ENCODE data around the gene GPS1.

The GPS1 gene

DNA sequence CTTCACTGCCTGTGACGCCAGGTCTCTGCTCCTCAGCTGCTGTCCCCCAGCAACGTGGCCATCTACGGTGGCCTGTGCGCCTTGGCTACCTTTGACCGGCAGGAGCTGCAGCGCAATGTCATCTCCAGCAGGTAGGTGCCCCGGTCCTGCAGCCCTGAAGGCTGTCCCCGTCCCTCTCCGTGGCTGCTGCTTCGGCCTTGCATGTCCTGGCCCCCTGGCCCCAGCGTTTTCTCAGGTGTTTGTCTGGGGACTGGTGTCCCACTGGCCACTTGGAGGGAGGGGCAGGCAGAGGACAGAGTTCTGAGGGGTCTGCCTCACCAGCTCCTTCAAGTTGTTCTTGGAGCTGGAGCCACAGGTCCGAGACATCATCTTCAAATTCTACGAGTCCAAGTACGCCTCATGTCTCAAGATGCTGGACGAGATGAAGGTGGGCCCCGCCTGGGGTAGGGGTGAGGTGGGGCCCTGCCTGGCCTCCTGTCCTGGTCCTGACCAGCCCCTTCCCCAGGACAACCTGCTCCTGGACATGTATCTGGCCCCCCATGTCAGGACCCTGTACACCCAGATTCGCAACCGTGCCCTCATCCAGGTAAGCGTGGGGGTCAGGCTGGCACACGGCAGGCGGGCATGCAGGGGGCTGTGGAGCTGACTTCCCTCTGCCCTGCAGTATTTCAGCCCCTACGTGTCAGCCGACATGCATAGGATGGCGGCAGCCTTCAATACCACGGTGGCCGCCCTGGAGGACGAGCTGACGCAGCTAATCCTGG, 4.4 kb downstream of the GPS1 start:
- no peaks in the 10 kb centered on the region for H3K27me3 ChIP-seq (ENCODE audit: low read depth)
- no peak for DNase-seq (ENCODE audit: low spot score in 2 of 2)
- no peak overlapping the region for H3K4me3 ChIP-seq
- H3K36me3 ChIP-seq (replicated peaks): peaks cover 77% of the 10 kb centered on the region
- H3K4me1 ChIP-seq: no peaks in the 10 kb centered on the region; the same call in 1 of the 2 replicates
- in situ Hi-C loops (cut with MboI; ENCODE audit: low sequenced_read_pairs): no loop called here
- no peaks in the 10 kb centered on the region for H3K9me3 ChIP-seq

DNA sequence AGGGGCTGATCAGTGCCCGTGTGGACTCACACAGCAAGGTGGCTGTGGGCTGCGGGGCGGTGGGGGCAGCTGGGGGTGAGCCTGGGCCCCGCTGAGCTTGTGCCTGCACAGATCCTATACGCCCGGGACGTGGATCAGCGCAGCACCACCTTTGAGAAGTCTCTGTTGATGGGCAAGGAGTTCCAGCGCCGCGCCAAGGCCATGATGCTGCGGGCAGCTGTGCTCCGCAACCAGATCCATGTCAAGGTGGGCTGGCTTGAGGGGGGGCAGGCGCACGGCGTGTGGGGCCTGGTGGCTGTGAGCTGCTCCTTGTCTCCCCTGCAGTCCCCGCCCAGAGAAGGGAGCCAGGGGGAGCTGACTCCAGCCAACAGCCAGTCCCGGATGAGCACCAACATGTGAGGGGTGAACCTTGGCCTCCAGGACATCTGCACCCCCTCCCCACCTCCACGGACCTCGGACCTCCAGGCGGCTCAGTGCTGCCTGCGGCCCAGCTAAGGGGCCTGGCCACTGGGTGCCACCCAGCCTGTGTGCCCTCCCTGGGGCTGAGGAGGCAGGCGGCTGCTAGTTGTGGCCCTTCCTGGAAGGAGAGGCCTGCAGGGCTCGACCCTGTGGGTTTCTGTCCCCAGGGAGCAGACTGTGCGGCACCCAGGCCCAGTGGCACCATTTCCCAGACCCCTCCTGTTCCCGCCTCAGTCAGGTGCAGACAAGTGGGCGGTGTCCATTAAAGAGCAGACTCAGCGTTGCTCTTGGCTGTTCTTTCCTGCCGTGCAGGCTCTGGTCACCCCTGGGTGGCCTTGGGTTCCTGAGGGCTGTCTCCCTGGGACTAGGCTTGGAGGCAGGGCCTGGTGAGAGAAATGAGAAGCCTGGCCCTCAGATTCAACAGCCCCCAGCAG, 5.3 kb downstream of the GPS1 start:
- no peak overlapping the region for H3K4me3 ChIP-seq
- H3K9me3 ChIP-seq: no peaks in the 10 kb centered on the region

DNA sequence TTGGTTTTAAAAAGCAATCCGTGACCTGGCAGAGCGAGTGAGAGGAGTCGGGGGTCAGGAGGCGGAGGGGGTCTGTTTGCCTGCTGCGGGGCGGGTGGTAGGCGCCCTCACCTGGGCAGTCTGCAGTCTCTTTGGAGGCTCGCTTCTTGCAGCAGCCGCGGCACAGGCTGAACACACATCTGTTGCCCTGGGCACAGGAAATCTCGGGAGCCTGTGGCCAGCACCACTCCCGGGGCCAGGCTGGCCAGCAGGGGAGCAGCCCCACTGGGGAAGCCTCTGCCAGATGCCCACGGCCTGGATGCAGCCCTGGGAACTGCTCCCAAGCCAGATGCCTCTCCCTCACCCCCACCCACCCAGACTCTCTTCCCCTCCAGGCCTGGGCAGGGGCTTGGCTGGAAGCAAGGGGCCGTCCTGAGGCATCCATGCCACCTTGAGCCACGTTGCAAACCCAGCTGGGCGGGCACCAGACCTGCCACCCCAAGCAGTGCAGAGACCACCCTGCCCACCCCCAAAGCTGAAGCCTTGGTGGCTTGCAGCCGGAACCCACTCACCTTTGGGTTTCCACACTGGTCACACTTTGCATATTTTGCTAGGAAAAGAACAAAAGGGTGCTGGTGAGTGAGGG, 6.6 kb downstream of the GPS1 start:
- peaks cover 94% of the 10 kb centered on the region for H3K36me3 ChIP-seq (replicated peaks)
- in situ Hi-C loops (cut with MboI; ENCODE audit: low sequenced_read_pairs): no loop called here
- no peaks in the 10 kb centered on the region for H3K27me3 ChIP-seq (ENCODE audit: low read depth)
- no peaks in the 10 kb centered on the region for H3K9me3 ChIP-seq
- no peaks in the 10 kb centered on the region for H3K4me1 ChIP-seq
- H3K4me3 ChIP-seq: no peak overlapping the region
- DNase-seq (ENCODE audit: low spot score in 2 of 2): no peak

More for the DNA sequence above, 5.3 kb downstream of the GPS1 start:
- Histone ChIP-seq H3K27me3 (ENCODE audit: low read depth) (no peaks in the 10 kb centered on the region), H3K36me3 (replicated peaks) (peaks cover 83% of the 10 kb centered on the region), H3K4me1 (no peaks in the 10 kb centered on the region; the same call in 1 of the 2 replicates)
- DNase-seq (ENCODE audit: low spot score in 2 of 2): no peak
- in situ Hi-C loops (cut with MboI; ENCODE audit: low sequenced_read_pairs): no loop called here

DNA sequence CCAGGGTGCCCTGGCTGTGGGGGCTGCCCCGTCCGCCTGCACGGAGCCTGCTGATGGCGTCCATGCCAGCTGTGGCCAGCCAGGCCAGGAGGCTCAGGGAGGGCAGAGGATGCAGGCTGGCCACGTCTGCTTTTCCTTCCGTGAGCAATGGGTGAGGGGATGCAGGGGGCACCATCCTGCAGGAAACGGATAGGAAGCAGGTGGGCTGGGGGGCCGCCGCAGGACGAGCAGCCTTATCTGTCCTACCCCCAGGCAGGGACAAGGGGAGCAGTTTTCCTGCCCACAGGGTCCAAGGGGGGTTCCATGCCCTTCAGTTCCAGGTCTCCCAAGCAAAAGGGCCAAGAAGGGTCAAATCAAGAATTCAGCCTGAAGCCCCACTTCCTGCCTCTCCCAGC, 7.2 kb downstream of the GPS1 start:
- Histone ChIP-seq H3K4me3 (no peak overlapping the region), H3K4me1 (no peaks in the 10 kb centered on the region), H3K9me3 (no peaks in the 10 kb centered on the region), H3K27me3 (ENCODE audit: low read depth) (no peaks in the 10 kb centered on the region), H3K36me3 (replicated peaks) (peaks cover 94% of the 10 kb centered on the region)
- in situ Hi-C loops (cut with MboI; ENCODE audit: low sequenced_read_pairs): no loop called here
- DNase-seq (ENCODE audit: low spot score in 2 of 2): no peak

DNA sequence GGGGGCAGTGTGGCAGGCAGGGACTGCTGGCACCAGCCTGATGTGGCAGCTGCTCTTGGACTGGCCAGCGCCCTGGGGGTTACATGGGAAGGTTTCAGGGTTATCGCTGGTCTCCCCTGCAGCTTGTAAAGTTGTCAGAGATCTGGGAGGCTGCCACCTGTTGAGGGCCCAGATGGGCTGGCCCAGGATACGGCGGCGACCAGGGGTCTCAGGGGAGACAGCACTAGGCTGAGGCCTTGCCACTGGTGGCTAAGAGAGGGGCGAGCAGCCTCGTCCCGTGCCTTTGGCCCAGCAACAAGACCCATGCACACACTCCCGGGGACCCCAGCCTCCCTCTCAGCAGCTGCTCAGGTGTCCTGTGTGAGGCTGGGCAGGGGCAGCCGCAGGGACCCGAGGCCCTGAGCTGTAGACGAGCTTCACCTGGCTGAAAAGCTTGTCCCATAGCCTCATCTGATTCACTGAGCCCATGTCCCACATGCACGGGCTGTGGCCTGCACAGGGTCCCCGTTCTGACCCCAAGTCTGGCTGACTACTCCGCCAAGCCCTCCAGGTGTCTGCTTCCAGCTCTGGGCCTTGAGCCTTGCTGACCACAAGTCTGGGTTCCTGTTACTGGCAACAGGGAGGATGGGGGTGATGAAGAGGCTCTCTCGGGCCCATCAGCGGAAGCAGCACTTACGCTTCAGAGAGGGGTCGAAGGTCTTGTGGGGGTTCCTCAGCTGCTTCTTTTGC, 7.7 kb downstream of the GPS1 start:
- no peak overlapping the region for H3K4me3 ChIP-seq
- no peaks in the 10 kb centered on the region for H3K27me3 ChIP-seq (ENCODE audit: low read depth)
- no peak for DNase-seq (ENCODE audit: low spot score in 2 of 2)
- in situ Hi-C loops (cut with MboI; ENCODE audit: low sequenced_read_pairs): no loop called here
- no peaks in the 10 kb centered on the region for H3K4me1 ChIP-seq
- no peaks in the 10 kb centered on the region for H3K9me3 ChIP-seq
- peaks cover 94% of the 10 kb centered on the region for H3K36me3 ChIP-seq (replicated peaks)

DNA sequence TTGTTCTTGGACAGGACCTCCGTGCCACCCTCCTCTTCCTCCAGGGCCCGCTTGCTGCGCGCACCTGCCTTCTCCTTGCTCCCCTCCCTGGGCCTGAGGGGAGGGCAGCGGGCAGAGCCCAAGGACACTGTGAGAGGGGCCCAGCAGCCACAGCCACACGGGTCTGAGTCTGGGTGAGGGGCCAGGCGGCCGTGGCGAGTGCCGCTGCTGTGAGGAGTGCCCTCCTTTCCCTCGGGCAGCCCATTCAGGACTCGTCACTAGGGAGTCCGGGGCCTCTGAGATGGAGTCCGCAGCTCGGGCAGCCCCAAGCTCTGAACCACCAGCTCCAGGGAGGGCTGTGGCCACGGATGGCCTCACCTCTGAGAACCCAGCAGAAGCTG, 8.3 kb downstream of the GPS1 start:
- DNase-seq (ENCODE audit: low spot score in 2 of 2): no peak

DNA sequence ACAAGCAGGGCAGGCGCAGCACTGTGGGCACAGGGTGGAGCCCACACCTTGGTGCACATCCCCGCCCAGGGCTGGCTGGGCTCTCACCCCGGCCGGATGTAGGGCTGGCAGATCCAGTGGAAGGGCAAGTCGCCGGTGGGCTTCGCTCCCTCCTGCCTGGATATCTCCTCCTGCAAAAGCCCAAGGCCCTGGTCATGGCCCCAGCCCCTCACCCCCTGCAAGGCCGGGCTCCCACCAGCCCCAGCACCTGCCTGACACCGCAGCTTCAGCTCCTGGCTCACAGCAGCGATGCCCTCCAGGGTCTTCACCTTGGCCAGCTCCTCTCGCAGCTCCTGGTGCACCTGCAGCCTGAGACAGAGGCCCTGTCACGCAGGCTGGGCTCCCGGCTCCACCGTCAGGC, 8.9 kb downstream of the GPS1 start:
- H3K4me3 ChIP-seq: no peak overlapping the region
- H3K36me3 ChIP-seq (replicated peaks): peaks cover 86% of the 10 kb centered on the region
- in situ Hi-C loops (cut with MboI; ENCODE audit: low sequenced_read_pairs): no loop called here

More for the DNA sequence above, 8.3 kb downstream of the GPS1 start:
- Histone ChIP-seq H3K36me3 (replicated peaks) (peaks cover 90% of the 10 kb centered on the region), H3K9me3 (no peaks in the 10 kb centered on the region), H3K4me3 (no peak overlapping the region), H3K27me3 (ENCODE audit: low read depth) (no peaks in the 10 kb centered on the region), H3K4me1 (no peaks in the 10 kb centered on the region)
- in situ Hi-C loops (cut with MboI; ENCODE audit: low sequenced_read_pairs): no loop called here

DNA sequence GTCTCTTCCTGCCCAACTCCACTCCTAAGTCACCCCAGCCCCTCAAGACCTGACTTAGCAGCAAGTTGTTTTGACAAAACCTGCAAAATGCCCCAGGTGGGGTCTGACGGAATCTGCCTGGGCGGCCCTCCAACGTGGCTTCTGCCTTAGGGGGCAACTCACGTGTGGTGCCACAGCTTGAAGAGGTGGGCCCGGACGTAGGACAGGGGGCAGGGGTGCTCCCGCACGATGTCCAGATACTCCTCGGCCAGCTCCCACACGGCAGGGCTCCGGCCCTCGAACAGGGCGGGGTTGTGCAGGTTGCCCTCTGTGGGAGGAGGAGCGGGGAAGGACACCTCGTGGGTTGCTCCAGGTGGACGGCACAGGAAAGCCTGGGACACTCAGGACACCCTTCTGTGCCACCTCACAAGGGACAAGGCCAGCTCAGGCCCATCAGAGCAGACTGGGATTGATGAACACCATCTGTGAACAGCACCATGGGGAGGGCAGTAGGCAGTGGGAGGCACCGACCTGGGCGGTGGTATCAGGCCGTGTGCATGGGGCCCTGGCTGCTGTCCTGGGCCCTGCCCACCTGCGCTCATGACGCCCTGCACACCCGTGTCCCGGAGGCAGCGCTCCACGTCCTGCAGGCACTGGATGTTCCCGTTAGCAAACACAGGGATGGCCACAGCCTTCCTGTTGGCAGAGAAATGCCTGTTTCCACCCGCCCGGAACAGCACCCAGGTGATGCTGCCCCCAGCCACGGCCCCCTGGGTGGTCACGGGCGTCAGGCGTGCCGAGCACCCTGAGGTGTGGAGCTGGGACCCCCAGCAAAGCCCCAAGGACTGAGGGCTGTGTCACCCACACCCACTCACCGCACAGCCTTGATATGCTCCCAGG, 9.6 kb downstream of the GPS1 start:
- Histone ChIP-seq H3K36me3 (replicated peaks) (peaks cover 80% of the 10 kb centered on the region), H3K27me3 (ENCODE audit: low read depth) (no peaks in the 10 kb centered on the region), H3K4me1 (peaks cover 5% of the 10 kb centered on the region), H3K4me3 (no peak overlapping the region), H3K9me3 (no peaks in the 10 kb centered on the region; the same call in 1 of the 2 replicates)
- DNase-seq (ENCODE audit: low spot score in 2 of 2): no peak
- in situ Hi-C loops (cut with MboI; ENCODE audit: low sequenced_read_pairs): no loop called here

More for the DNA sequence above, 8.9 kb downstream of the GPS1 start:
- Histone ChIP-seq H3K27me3 (ENCODE audit: low read depth) (no peaks in the 10 kb centered on the region), H3K9me3 (no peaks in the 10 kb centered on the region), H3K4me1 (no peaks in the 10 kb centered on the region)
- no peak for DNase-seq (ENCODE audit: low spot score in 2 of 2)

DNA sequence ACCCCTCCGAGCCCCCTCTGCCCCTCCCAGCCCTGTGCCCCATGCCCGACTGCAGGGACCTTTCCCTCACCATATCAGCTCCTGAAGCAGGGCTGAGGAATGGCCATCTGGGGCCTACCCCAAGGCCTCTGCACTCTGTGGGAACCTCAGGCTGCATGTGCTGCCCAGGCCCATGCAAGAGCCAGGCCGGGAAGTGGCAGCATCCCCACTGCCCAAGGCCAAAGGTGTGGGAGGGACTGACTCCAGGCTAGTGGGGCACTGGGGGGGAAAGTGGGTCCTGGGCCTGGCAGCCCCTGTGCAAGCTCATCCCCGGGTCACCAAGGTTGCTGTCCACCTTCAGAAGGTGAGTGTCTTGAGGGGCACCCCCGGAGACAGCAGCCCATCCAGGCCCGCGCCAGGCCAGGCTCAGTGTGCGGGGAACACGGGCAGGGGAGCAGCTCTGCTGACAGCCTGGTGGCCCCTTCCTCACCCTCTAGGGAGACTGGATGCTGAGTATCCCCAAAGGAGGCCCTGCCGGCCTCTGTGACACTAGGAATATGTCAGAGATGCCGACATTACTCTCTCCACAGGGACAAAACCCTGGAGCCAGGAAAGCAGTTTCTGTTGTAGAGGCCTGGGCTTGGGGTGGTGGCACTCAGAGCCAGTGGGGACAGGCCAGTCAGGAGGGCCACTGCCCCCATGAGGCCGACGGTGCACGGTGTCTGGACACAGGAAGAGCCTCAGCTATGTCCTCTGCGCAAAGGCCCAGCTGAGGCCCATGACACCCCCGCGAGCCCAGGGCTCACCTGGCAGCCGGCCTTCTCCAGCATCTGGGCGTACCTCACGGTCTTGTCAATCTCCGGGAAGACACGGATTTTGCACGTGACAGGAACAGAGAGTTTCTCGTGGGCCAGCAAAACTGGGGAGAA, 10.6 kb downstream of the GPS1 start:
- Histone ChIP-seq H3K9me3 (no peaks in the 10 kb centered on the region; the same call in 1 of the 2 replicates), H3K4me1 (peaks cover 7% of the 10 kb centered on the region), H3K36me3 (replicated peaks) (peaks cover 70% of the 10 kb centered on the region), H3K27me3 (ENCODE audit: low read depth) (no peaks in the 10 kb centered on the region), H3K4me3 (no peak overlapping the region)
- DNase-seq (ENCODE audit: low spot score in 2 of 2): no peak
- in situ Hi-C loops (cut with MboI; ENCODE audit: low sequenced_read_pairs): no loop called here

DNA sequence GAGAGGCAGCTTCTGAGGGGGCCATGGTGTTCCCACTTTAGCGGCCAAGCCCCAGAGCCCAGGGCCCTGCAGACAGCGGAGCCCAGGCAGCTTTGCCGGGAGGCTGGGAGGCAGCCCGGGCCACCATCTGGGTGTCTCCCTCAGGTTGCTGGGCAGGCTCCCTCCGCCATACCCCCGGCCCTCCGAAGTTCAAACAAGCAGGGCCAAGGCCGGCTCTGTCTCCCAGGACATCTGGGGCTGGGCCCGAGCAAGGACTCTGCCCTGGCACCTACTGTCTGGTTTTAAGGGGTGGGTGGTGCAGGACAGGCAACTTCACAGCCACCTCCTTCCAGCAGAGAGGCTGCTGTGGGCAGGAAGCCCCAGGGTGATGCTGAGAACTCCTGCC, 11.3 kb downstream of the GPS1 start:
- DNase-seq (ENCODE audit: low spot score in 2 of 2): no peak
- Histone ChIP-seq H3K4me1 (peaks cover 7% of the 10 kb centered on the region), H3K4me3 (no peak overlapping the region), H3K27me3 (ENCODE audit: low read depth) (no peaks in the 10 kb centered on the region), H3K36me3 (replicated peaks) (peaks cover 63% of the 10 kb centered on the region), H3K9me3 (no peaks in the 10 kb centered on the region; the same call in 1 of the 2 replicates)
- in situ Hi-C loops (cut with MboI; ENCODE audit: low sequenced_read_pairs): no loop called here

DNA sequence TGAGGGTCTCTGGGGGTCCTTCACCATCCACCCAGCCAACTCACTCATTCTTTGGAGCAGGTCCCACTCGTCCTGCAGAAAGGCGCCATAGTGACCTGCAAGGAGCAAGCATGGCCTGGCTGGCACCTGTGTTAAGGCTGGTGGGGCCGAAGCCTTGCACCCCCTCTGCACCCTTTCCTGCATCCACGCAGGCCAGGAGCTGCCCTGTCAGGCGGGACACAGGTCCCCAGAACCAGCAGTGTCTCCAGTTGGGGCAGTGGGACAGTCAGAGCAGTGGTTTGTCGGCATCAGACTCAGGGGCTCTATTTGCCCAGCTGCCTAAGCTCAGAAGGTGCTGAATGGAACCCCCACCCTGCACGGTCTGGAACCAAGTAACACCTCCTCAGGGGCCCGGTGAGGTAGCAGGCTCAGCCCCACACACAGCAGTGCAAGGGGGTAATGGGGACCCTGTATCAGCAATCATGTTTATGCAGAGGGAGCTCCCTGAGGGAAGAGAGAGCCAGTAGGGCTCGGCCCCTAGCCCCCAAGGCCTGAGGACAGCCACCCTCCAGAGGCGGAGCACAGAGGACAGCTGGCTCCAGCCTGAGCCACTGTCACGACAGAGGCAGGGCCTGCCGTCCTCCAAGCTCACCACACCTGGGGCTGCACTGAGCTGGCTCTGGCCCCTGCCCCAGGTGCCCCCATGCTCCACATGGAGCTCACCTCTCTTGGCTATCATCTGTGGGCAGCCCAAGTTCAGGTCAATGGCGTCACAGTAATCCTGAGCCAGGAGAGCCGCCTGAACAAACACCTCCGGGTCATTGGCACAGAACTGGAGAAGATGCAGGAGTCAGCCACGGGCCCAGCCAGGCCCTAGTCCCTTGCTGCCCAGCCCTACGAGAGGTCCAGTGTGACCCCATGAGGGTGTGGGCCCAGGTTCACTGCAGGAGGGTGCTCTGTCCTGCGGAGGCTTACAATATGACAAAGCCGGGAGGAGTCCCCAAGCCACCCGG, 12.0 kb downstream of the GPS1 start:
- Histone ChIP-seq H3K27me3 (ENCODE audit: low read depth) (no peaks in the 10 kb centered on the region), H3K9me3 (no peaks in the 10 kb centered on the region; the same call in 1 of the 2 replicates), H3K4me3 (peak overlapping the region; percentile 86), H3K4me1 (peaks cover 7% of the 10 kb centered on the region), H3K36me3 (replicated peaks) (peaks cover 56% of the 10 kb centered on the region)
- DNase-seq (ENCODE audit: low spot score in 2 of 2): no peak
- in situ Hi-C loops (cut with MboI; ENCODE audit: low sequenced_read_pairs): no loop called here

All from HAP-1 (cell line).